Measurements from ENCODE around the gene USP21. TPM values are rescaled to one million over a fixed set of nuclear protein-coding genes. Genes with fewer than 3 reads are reported as not detected.
A peak's percentile ranks its signal among the peaks of the same experiment; 100 is the strongest.

USP21 gene
- total and polyA plus RNA-seq, 9 of the 15 experiments (the other 6 are each of a cell fraction or from before 2014, with no cell fraction given) = 4.9 to 52.4 (median 21.6) TPM

GRCh38 chr1:161153682-161154337, 5.5 kb upstream of the USP21 start, which contains the start of gene UFC1 (continued):
- TF ChIP-seq ZNF717 (CRISPR knock-in tag; IDR thresholded peaks at IDR 0.05) (no peak), ZNF780A (CRISPR knock-in tag; IDR thresholded peaks at IDR 0.05) (no peak), HMG20B (CRISPR knock-in tag; IDR thresholded peaks at IDR 0.05) (no peak), MECOM (CRISPR knock-in tag; IDR thresholded peaks at IDR 0.05) (no peak), TEAD2 (tag; IDR thresholded peaks at IDR 0.05) (no peak), GATA2 (CRISPR knock-in tag; IDR thresholded peaks at IDR 0.05) (no peak), HES1 (IDR thresholded peaks at IDR 0.05; ENCODE audit: low read depth) (0 out of 2 replicates have a peak, but pooled peaks have one; percentile 40), TRIM24 (IDR thresholded peaks at IDR 0.05) (peak; percentile 17 to 93; a peak in 3 of 4 replicates), SUPT5H (IDR thresholded peaks at IDR 0.05) (peak; percentile 90), PHF21A (IDR thresholded peaks at IDR 0.05; ENCODE audit: borderline replicate concordance, low read depth) (no peak), XRCC3 (IDR thresholded peaks at IDR 0.05) (no peak), RBM39 (optimal IDR thresholded peaks at IDR 0.05; ENCODE audit: low read depth, low read length) (no peak), ZNF143 (CRISPR knock-in tag; IDR thresholded peaks at IDR 0.05) (peak; percentile 34; the same call in 1 of the 2 replicates), TSC22D4 (tag; IDR thresholded peaks at IDR 0.05) (no peak), NR4A1 (CRISPR knock-in tag; IDR thresholded peaks at IDR 0.05) (peak; percentile 52; the same call in 1 of the 2 replicates), NR4A1 (tag; IDR thresholded peaks at IDR 0.05) (no peak), ZNF79 (CRISPR knock-in tag; IDR thresholded peaks at IDR 0.05; ENCODE audit: low read depth) (no peak), ZNF699 (CRISPR knock-in tag; IDR thresholded peaks at IDR 0.05; ENCODE audit: insufficient replicate concordance) (no peak), ZKSCAN1 (IDR thresholded peaks at IDR 0.05; ENCODE audit: low read depth, low read length) (no peak), CBX8 (IDR thresholded peaks at IDR 0.05; ENCODE audit: borderline replicate concordance, extremely low read depth, low read depth, low read length, poor library complexity, severe bottlenecking) (no peak), CEBPB (tag; IDR thresholded peaks at IDR 0.05) (no peak), ASH1L (IDR thresholded peaks at IDR 0.05; ENCODE audit: borderline replicate concordance, low read depth, partially characterized antibody) (peak; percentile 85), MTA2 (IDR thresholded peaks at IDR 0.05; ENCODE audit: low read depth) (no peak), ZNF212 (CRISPR knock-in tag; IDR thresholded peaks at IDR 0.05) (no peak), IFI16 (CRISPR knock-in tag; IDR thresholded peaks at IDR 0.05) (no peak)
- TF ChIP-seq, protein P1, sequence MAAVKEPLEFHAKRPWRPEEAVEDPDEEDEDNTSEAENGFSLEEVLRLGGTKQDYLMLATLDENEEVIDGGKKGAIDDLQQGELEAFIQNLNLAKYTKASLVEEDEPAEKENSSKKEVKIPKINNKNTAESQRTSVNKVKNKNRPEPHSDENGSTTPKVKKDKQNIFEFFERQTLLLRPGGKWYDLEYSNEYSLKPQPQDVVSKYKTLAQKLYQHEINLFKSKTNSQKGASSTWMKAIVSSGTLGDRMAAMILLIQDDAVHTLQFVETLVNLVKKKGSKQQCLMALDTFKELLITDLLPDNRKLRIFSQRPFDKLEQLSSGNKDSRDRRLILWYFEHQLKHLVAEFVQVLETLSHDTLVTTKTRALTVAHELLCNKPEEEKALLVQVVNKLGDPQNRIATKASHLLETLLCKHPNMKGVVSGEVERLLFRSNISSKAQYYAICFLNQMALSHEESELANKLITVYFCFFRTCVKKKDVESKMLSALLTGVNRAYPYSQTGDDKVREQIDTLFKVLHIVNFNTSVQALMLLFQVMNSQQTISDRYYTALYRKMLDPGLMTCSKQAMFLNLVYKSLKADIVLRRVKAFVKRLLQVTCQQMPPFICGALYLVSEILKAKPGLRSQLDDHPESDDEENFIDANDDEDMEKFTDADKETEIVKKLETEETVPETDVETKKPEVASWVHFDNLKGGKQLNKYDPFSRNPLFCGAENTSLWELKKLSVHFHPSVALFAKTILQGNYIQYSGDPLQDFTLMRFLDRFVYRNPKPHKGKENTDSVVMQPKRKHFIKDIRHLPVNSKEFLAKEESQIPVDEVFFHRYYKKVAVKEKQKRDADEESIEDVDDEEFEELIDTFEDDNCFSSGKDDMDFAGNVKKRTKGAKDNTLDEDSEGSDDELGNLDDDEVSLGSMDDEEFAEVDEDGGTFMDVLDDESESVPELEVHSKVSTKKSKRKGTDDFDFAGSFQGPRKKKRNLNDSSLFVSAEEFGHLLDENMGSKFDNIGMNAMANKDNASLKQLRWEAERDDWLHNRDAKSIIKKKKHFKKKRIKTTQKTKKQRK (IDR thresholded peaks at IDR 0.05; ENCODE audit: borderline replicate concordance, low read depth, low read length) = no peak
- TF ChIP-seq, protein P2, sequence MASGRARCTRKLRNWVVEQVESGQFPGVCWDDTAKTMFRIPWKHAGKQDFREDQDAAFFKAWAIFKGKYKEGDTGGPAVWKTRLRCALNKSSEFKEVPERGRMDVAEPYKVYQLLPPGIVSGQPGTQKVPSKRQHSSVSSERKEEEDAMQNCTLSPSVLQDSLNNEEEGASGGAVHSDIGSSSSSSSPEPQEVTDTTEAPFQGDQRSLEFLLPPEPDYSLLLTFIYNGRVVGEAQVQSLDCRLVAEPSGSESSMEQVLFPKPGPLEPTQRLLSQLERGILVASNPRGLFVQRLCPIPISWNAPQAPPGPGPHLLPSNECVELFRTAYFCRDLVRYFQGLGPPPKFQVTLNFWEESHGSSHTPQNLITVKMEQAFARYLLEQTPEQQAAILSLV (tag; IDR thresholded peaks at IDR 0.05) = no peak
